Measurements from ENCODE around the gene TMEM45A.

- no peak for TF ChIP-seq EZH2phosphoT487 (conservative IDR thresholded peaks at IDR 0.05; ENCODE audit: low read length)
- TF ChIP-seq, protein P1, sequence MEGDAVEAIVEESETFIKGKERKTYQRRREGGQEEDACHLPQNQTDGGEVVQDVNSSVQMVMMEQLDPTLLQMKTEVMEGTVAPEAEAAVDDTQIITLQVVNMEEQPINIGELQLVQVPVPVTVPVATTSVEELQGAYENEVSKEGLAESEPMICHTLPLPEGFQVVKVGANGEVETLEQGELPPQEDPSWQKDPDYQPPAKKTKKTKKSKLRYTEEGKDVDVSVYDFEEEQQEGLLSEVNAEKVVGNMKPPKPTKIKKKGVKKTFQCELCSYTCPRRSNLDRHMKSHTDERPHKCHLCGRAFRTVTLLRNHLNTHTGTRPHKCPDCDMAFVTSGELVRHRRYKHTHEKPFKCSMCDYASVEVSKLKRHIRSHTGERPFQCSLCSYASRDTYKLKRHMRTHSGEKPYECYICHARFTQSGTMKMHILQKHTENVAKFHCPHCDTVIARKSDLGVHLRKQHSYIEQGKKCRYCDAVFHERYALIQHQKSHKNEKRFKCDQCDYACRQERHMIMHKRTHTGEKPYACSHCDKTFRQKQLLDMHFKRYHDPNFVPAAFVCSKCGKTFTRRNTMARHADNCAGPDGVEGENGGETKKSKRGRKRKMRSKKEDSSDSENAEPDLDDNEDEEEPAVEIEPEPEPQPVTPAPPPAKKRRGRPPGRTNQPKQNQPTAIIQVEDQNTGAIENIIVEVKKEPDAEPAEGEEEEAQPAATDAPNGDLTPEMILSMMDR (IDR thresholded peaks at IDR 0.05; ENCODE audit: insufficient read depth, low read length, poor library complexity, severe bottlenecking), result no peak
These were observed 12.3 kb upstream of the TMEM45A start for GRCh38 chr3:100480081-100480480.

All from SU-DHL-6 (cell line).